Stimulated activated CD4-positive, alpha-beta T cell treated with anti-CD3 and anti-CD28 coated beads, Interleukin-15, amount 100 ng/mL, for 48 hours (primary cell): ENCODE data around the gene RRM1.
A peak's percentile ranks its signal among the peaks of the same experiment; 100 is the strongest.
"Not testable (repeated sequence)": the region's sequence is repeated elsewhere in the genome, so short reads cannot be mapped to it uniquely, and the experiment has no call there.

Experiments
- DNase-seq, 2 donors: peaks; one replicate each; pipeline ENCODE4 v3.0.0-alpha.2; 2020; ENCODE audit warnings: low read depth in 2 of 2

Gene RRM1

GRCh38 chr11:4138497-4138896 is 43.9 kb downstream of the RRM1 start:
- no peak for DNase-seq

GRCh38 chr11:4140067-4140636 is 45.6 kb downstream of the RRM1 start:
- no peak for DNase-seq

DNA sequence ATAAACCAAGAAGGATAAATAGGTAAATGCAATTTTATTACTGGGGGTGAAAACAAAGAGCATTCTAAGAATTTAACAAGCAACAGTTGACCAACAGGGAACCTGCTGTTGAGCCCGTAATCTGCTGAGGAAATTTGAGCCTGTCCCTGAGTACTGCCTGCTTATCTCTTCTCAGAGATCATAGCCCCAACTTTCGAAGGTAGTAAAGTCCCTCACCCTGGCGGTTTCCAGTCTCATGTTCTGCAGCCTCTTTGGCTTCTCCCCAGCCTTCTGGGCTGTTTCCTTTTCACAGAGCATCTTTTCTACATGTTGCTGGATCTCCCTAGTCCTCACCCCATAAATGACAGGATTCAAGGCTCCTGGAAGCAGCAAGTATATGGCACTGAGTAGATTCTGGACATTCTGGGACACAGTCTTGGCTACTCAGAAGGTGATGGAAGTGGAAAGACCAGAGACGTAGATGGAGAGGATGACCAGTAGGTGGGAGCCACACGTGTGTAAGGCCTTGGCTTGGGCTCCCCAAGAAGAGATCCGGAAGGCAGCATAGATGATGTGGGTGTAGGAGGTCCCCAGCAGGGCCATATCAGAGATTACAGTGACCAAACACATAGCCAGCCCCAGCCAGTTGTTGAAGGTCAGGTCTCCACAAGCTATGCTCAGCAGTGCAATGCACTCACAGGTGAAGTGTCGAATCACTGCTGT is 51.6 kb downstream of the RRM1 start:
- no peak for DNase-seq

DNA sequence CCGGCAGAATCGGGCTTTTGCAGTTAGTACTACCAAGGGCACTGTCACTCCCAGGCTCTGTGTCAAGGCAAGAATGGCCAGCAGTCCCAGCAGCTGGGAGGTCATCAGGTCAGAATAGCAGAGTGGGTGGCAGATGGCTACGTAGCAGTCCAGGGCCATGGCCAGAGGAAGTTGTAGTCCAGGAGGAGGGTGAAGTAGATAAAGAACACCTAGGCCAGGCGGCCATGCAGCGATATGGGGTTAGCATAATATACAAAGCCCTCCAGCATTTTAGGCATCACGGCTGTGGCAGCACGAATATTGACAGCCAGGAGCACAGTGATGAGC is 52.1 kb downstream of the RRM1 start:
- DNase-seq = no peak

DNA sequence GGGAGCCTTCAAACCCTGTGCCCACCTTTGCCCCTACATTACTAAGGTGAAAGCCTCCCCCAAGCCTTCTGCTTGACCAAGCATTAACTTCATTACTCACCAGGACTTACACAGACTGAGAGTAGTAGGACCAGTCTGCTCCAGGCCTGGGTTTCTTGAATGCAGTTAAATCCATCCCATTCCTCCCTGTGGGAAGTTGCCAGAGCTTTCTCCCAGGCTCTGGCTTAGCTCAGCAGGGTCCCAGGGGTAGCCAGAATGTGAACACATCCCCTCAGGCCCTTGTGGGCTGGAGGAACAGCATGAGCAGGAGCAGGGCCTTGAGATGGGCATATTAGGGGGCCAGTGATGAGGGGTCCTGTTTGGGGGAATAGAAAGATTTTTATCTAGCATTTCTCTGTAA is 59.9 kb downstream of the RRM1 start:
- DNase-seq = no peak

DNA sequence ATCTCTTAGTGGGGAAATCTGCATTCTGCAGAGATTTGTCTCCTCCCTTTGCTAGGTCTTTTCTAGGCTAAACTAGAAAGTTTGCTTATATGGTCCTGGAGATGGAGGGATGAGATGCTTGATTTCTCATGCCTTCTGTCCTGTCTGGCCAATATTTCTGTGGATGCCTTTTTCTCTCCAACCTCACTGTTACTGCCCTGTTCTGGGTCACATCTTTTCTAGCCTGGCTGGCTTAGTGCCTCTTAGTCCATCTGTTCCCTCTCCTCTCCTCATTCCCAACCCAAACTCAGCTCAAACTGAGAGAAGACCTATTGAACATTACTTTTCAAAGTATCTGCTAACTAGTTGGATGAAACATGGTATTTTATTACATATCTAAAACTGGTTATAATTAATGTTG is 62.0 kb downstream of the RRM1 start:
- no peak for DNase-seq

DNA sequence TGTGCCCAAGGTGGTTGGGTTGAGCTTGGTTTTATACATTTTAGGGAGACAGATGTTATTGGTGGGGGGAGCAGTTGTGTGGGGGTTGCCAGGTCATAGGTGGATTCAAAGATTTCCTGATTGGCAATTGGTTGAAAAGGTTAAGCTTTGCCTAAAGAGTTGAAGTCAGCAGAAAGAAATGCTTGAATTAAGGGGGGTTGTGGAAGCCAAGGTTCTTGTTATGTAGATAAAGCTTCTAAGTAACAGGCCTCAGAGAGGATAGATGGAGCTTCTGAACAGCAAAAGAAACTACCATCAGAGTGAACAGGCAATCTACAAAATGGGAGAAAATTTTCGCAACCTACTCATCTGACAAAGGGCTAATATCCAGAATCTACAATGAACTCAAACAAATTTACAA is 64.2 kb downstream of the RRM1 start:
- DNase-seq = not testable (repeated sequence)

- no peak for DNase-seq
These were observed 66.7 kb downstream of the RRM1 start for GRCh38 chr11:4161305-4161704.

- DNase-seq = no peak
These were observed 70.4 kb downstream of the RRM1 start for GRCh38 chr11:4164884-4165590.

- no peak for DNase-seq
These were observed 72.7 kb downstream of the RRM1 start for GRCh38 chr11:4167292-4167691.

GRCh38 chr11:4167758-4168157 is 73.2 kb downstream of the RRM1 start:
- no peak for DNase-seq

DNA sequence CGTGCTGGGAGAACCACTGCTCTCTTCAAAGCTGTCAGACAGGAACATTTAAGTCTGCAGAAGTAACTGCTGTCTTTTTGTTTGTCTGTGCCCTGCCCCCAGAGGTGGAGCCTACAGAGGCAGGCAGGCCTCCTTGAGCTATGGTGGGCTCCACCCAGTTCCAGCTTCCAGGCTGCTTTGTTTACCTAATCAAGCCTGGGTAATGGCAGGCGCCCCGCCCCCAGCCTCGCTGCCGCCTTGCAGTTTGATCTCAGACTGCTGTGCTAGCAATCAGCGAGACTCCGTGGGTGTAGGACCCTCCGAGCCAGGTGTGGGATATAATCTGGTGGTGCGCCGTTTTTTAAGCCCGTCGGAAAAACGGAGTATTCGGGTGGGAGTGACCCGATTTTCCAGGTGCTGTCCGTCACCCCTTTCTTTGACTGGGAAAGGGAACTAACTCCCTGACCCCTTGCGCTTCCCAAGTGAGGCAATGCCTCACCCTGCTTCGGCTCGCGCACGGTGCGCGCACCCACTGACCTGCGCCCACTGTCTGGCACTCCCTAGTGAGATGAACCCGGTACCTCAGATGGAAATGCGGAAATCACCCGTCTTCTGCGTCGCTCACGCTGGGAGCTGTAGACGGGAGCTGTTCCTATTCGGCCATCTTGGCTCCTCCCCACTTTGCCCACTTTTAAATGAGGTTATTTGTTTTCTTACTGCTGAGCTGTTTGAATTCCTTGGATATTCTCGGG is 81.2 kb downstream of the RRM1 start:
- not testable (repeated sequence) for DNase-seq

GRCh38 chr11:4178813-4179662 is 84.4 kb downstream of the RRM1 start:
- no peak for DNase-seq

GRCh38 chr11:4180441-4181183 is 86.0 kb downstream of the RRM1 start:
- no peak for DNase-seq

DNA sequence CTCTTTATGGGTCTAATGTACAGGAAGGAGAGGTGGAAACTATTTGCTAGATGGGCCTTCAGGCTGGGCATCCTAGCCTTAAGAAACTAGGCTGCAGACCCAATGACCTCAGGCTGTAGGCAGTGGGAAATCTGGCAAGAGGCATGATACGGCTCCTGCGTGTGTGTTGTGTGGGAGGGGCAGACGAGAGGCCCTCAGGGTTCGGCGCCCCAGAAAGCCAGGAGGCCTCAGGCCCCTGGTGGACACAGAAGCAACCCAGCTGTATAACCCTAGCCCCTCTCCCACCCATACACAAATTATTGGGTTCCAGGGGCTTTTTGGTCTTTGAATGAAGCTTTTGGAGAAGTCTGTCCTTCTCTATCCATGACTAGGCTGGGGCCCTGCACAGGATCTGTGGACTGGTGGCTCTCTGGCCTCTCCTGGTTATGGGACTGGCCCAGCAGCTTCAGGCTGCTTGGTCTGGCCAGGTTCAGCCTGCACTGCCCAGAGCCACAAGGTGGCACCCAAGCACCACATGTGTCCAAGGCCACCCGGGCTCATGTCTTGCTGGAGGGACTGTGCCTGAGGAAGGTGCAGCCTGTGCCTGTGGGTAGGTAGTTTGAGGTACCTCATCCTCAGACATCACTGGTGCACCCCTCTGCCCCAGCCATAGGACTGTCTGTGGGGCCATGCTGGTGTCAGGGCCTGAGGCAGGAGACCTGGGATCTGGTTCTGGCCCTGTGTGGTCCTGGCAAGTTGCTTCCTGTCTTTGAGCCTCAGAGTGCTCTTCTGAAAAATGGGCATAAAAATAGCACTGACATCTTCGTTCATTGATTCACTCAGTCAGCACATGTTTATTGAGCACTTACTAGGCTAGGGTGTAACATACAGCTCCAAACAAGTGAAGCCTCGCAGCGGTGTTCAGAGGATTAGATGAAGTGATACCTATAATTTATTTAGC is 87.5 kb downstream of the RRM1 start:
- peak; percentile 10 to 22 for DNase-seq

- DNase-seq = no peak
These were observed 88.9 kb downstream of the RRM1 start for GRCh38 chr11:4183410-4184057.

DNA sequence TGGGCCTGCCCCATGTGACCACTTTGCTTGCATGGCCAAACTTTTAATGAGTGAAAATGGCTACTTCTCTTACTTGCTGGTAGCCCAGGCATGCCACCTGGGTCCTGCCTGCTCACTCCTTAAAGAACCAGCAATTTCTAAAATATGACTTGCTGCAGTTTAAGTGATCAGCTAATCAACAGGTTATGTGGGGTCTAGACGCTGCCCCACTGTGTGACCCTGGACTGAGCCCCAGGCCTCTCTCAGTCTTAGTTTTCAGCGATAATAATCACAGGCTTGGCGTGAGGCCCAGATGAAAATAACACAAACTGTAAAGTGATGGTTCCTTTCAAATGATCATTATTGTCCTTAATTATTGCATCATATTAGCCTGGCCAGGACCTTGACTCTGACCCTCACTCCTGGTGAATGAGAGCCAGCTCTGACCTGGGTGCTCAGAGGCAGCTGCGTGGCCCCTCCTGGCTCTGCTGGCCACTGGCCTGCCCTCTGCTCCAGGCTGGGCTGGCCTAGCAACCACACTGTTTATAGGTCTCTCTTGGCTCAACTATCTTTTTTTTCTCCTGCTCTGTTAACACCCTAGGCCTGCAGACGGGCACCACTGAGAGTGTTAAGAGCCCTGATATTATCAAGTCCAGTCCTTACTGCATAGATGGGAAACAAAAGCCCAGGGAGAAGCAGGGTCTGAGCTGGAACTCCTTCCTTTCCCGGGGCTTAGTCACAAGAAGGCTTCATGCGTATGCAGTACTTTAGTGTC is 89.7 kb downstream of the RRM1 start:
- DNase-seq = no peak

DNA sequence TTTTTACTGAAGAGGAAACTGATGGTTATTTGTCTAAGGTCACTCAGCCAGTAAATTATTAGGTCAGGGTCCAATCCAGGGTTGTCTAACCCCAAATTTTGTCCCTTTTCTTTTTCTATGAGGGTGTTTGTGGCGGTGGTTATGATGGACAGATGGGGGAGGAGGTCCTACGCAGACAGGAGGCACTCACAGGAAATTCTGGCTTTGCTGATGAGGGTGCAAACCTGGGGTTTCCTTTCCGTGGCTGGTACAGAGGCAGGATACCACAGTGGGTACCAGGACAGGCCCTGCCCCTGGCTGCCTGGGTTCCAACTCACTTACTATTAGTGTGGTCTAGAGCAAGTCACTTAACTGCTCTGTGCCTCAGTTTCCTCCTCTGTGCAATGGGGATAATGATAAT is 91.0 kb downstream of the RRM1 start:
- DNase-seq = no peak
